WTC11 (cell line): ENCODE measurements around the gene NAALADL2. TPM values are rescaled to one million over a fixed set of nuclear protein-coding genes. Genes with fewer than 3 reads are reported as not detected.

ENCODE experiments used
- ATAC-seq: fragments of 200-7000 bp; cut with Tn5 transposase; 2 replicates; pipeline ENCODE4 v1.10.0; 2021; ENCODE audit warnings: mild to moderate bottlenecking, moderate library complexity
- CTCF ChIA-PET: fragments of 300-600 bp; sonication (Branson Sonifier 250); formaldehyde crosslinking; loops from one replicate; lab custom pipeline; 2021; ENCODE audit warnings: antibody characterized with exemption; lab: Charles Lee
- POLR2A ChIA-PET: fragments of 350-600 bp; sonication (Branson Sonifier 250); formaldehyde crosslinking; loops from one replicate; lab custom pipeline; 2021; ENCODE audit warnings: antibody characterized with exemption; lab: Charles Lee
- DNase-seq: peaks from one replicate; pipeline ENCODE4 v3.0.0; 2021; ENCODE audit warnings: low spot score
- H3K27ac Mint-ChIP-seq: 2 replicates; pipeline ENCODE4 v1.8.0; 2021; ENCODE audit warnings: mixed read lengths
- H3K27me3 Mint-ChIP-seq: 2 replicates; pipeline ENCODE4 v1.8.0; 2021; ENCODE audit warnings: low read depth, mild to moderate bottlenecking, moderate library complexity, mixed read lengths
- H3K36me3 Mint-ChIP-seq: 2 replicates; pipeline ENCODE4 v1.8.0; 2021; ENCODE audit warnings: mixed read lengths
- H3K4me1 Mint-ChIP-seq: 2 replicates; pipeline ENCODE4 v1.8.0; 2022; ENCODE audit warnings: mixed read lengths
- H3K4me3 Mint-ChIP-seq: 2 replicates; pipeline ENCODE4 v1.8.0; 2021; ENCODE audit warnings: mild to moderate bottlenecking, moderate library complexity, mixed read lengths
- H3K9me3 Mint-ChIP-seq: 2 replicates; pipeline ENCODE4 v1.8.0; 2021; ENCODE audit warnings: mixed read lengths
- ATF2 ChIP-seq: sonication (generic); formaldehyde crosslinking; IDR thresholded peaks from 2 replicates; pipeline ENCODE4 v1.8.1; 2022; ENCODE audit warnings: low read depth, missing genetic modification reagents, borderline replicate concordance
- ATF3 ChIP-seq: sonication (generic); formaldehyde crosslinking; conservative IDR thresholded peaks from 2 replicates; pipeline ENCODE4 v1.8.1; 2022; ENCODE audit warnings: mild to moderate bottlenecking, missing genetic modification reagents
- ATF6 ChIP-seq: sonication (generic); formaldehyde crosslinking; IDR thresholded peaks from 2 replicates; pipeline ENCODE4 v1.8.1; 2023; ENCODE audit warnings: mild to moderate bottlenecking, missing genetic modification reagents
- CREM ChIP-seq: sonication (generic); formaldehyde crosslinking; IDR thresholded peaks from 2 replicates; pipeline ENCODE4 v1.8.1; 2022; ENCODE audit warnings: mild to moderate bottlenecking, missing genetic modification reagents, moderate library complexity
- CTCF ChIP-seq: fragments of 200-600 bp; IDR thresholded peaks from 2 replicates; pipeline ENCODE4 v1.8.0; 2022; ENCODE audit warnings: antibody characterized with exemption
- ERG ChIP-seq: fragments of 250-450 bp; sonication (Bioruptor Pico); IDR thresholded peaks from 2 replicates; pipeline ENCODE4 v1.8.0; 2021; ENCODE audit warnings: mild to moderate bottlenecking
- FOXP1 ChIP-seq: sonication (generic); formaldehyde crosslinking; IDR thresholded peaks from 2 replicates; pipeline ENCODE4 v1.8.0; 2022; ENCODE audit warnings: missing genetic modification reagents, mild to moderate bottlenecking, moderate library complexity, borderline replicate concordance
- MAX ChIP-seq: sonication (generic); formaldehyde crosslinking; IDR thresholded peaks from 2 replicates; pipeline ENCODE4 v1.8.0; 2022; ENCODE audit warnings: mild to moderate bottlenecking, missing genetic modification reagents
- MYBL2 ChIP-seq: sonication (generic); formaldehyde crosslinking; IDR thresholded peaks from 2 replicates; pipeline ENCODE4 v1.8.1; 2023; ENCODE audit warnings: mild to moderate bottlenecking, moderate library complexity, missing genetic modification reagents
- RELA ChIP-seq: sonication (generic); formaldehyde crosslinking; IDR thresholded peaks from 2 replicates; pipeline ENCODE4 v1.8.1; 2022; ENCODE audit warnings: missing genetic modification reagents, mild to moderate bottlenecking, borderline replicate concordance
- RORB ChIP-seq: fragments of 250-450 bp; sonication (Bioruptor Pico); IDR thresholded peaks from 2 replicates; pipeline ENCODE4 v1.9.0; 2021; ENCODE audit warnings: mild to moderate bottlenecking
- TP53 ChIP-seq: sonication (generic); formaldehyde crosslinking; IDR thresholded peaks from 2 replicates; pipeline ENCODE4 v1.8.1; 2023; ENCODE audit warnings: mild to moderate bottlenecking, missing genetic modification reagents
- ZBTB21 ChIP-seq: sonication (generic); formaldehyde crosslinking; IDR thresholded peaks from 2 replicates; pipeline ENCODE4 v1.8.1; 2023; ENCODE audit warnings: mild to moderate bottlenecking, missing genetic modification reagents, borderline replicate concordance
- ZNF232 ChIP-seq: sonication (generic); formaldehyde crosslinking; IDR thresholded peaks from 2 replicates; pipeline ENCODE4 v1.8.0; 2022; ENCODE audit warnings: mild to moderate bottlenecking, missing genetic modification reagents
- ZNF416 ChIP-seq: fragments of 250-450 bp; sonication (Bioruptor Pico); IDR thresholded peaks from 2 replicates; pipeline ENCODE4 v1.9.0; 2021; ENCODE audit warnings: mild to moderate bottlenecking, inconsistent platforms
- ZNF671 ChIP-seq: fragments of 250-450 bp; sonication (Bioruptor Pico); IDR thresholded peaks from 2 replicates; pipeline ENCODE4 v1.8.0; 2021; ENCODE audit warnings: mild to moderate bottlenecking
- total RNA-seq: library from RNA; stranded (reverse); gene quantifications from 3 replicates; pipeline ENCODE4 v1.2.3, GENCODE V29; 2021
- TF ChIP-seq, protein P1 (sequence below): sonication (generic); formaldehyde crosslinking; IDR thresholded peaks from 2 replicates; pipeline ENCODE4 v1.8.0; 2023; ENCODE audit warnings: missing genetic modification reagents
- TF ChIP-seq, protein P2 (sequence below): sonication (generic); formaldehyde crosslinking; IDR thresholded peaks from 2 replicates; pipeline ENCODE4 v1.8.0; 2022; ENCODE audit warnings: mild to moderate bottlenecking, missing genetic modification reagents
- TF ChIP-seq, protein P3 (sequence below): sonication (generic); formaldehyde crosslinking; IDR thresholded peaks from 2 replicates; pipeline ENCODE4 v1.8.1; 2022; ENCODE audit warnings: low read depth, mild to moderate bottlenecking, moderate library complexity, missing genetic modification reagents, borderline replicate concordance
- TF ChIP-seq, protein P4 (sequence below): sonication (generic); formaldehyde crosslinking; IDR thresholded peaks from 2 replicates; pipeline ENCODE4 v1.8.1; 2023; ENCODE audit warnings: mild to moderate bottlenecking, missing genetic modification reagents, borderline replicate concordance
- TF ChIP-seq, protein P5 (sequence below): sonication (generic); formaldehyde crosslinking; IDR thresholded peaks from 2 replicates; pipeline ENCODE4 v1.8.1; 2023; ENCODE audit warnings: mild to moderate bottlenecking, missing genetic modification reagents

NAALADL2 gene
- total RNA-seq, 1 experiment from 2014 or later, result 1.2 TPM

- TF ChIP-seq, protein P1, sequence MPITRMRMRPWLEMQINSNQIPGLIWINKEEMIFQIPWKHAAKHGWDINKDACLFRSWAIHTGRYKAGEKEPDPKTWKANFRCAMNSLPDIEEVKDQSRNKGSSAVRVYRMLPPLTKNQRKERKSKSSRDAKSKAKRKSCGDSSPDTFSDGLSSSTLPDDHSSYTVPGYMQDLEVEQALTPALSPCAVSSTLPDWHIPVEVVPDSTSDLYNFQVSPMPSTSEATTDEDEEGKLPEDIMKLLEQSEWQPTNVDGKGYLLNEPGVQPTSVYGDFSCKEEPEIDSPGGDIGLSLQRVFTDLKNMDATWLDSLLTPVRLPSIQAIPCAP (CRISPR knock-in tag), result no peak
- no peak for TF ChIP-seq CREM (CRISPR knock-in tag)
- no peak for TF ChIP-seq RELA (CRISPR knock-in tag)
- no peak for TF ChIP-seq MAX (CRISPR knock-in tag)
- TF ChIP-seq, protein P2, sequence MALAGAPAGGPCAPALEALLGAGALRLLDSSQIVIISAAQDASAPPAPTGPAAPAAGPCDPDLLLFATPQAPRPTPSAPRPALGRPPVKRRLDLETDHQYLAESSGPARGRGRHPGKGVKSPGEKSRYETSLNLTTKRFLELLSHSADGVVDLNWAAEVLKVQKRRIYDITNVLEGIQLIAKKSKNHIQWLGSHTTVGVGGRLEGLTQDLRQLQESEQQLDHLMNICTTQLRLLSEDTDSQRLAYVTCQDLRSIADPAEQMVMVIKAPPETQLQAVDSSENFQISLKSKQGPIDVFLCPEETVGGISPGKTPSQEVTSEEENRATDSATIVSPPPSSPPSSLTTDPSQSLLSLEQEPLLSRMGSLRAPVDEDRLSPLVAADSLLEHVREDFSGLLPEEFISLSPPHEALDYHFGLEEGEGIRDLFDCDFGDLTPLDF (CRISPR knock-in tag), result no peak
- no peak for TF ChIP-seq ATF3 (CRISPR knock-in tag)
- no peak for TF ChIP-seq MYBL2
- TF ChIP-seq ERG (CRISPR knock-in tag), result no peak
- no peak for TF ChIP-seq ZNF671 (CRISPR knock-in tag)
These were observed 586.6 kb downstream of the NAALADL2 start (continued) for GRCh38 chr3:175445741-175446140.

DNA sequence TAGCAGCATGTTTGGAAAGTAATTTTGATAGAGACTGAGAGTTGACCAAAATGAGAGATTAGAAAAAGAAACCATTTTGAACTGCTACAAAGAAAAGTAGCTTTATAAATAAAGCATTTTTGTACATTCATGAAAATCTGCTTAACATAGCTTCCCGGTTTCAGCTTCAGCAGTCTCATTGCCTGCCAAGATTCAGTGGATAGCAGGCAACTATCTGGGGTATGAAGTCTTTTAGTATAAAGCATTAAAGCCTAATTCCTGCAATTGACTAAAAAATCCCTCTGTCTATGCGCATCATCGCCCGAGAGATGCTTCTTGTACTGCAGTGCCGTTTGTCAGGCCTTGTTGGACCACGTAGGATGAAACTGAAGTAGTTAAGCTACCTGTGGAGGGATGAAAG lies 588.4 kb downstream of the NAALADL2 start:
- H3K27me3 Mint-ChIP-seq, result no peaks in the 10 kb centered on the region
- no peak overlapping the region for H3K4me3 Mint-ChIP-seq
- H3K27ac Mint-ChIP-seq, result no peak overlapping the region
- CTCF ChIA-PET, result no interaction called here
- no peaks in the 10 kb centered on the region for H3K36me3 Mint-ChIP-seq
- POLR2A ChIA-PET, result no interaction called here
- H3K9me3 Mint-ChIP-seq, result no peaks in the 10 kb centered on the region
- ATAC-seq (no peak), DNase-seq (no peak)
- H3K4me1 Mint-ChIP-seq, result no peaks in the 10 kb centered on the region; the same call in 1 of the 2 replicates
- TF ChIP-seq ATF2 (CRISPR knock-in tag) (no peak), ZBTB21 (CRISPR knock-in tag) (no peak), ZNF232 (no peak), RORB (CRISPR knock-in tag) (no peak), ATF6 (CRISPR knock-in tag) (no peak), CTCF (no peak), TP53 (CRISPR knock-in tag) (no peak), FOXP1 (CRISPR knock-in tag) (no peak), ZNF416 (no peak)
- TF ChIP-seq, protein P3, sequence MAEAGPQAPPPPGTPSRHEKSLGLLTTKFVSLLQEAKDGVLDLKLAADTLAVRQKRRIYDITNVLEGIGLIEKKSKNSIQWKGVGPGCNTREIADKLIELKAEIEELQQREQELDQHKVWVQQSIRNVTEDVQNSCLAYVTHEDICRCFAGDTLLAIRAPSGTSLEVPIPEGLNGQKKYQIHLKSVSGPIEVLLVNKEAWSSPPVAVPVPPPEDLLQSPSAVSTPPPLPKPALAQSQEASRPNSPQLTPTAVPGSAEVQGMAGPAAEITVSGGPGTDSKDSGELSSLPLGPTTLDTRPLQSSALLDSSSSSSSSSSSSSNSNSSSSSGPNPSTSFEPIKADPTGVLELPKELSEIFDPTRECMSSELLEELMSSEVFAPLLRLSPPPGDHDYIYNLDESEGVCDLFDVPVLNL (CRISPR knock-in tag), result no peak
- TF ChIP-seq, protein P4, sequence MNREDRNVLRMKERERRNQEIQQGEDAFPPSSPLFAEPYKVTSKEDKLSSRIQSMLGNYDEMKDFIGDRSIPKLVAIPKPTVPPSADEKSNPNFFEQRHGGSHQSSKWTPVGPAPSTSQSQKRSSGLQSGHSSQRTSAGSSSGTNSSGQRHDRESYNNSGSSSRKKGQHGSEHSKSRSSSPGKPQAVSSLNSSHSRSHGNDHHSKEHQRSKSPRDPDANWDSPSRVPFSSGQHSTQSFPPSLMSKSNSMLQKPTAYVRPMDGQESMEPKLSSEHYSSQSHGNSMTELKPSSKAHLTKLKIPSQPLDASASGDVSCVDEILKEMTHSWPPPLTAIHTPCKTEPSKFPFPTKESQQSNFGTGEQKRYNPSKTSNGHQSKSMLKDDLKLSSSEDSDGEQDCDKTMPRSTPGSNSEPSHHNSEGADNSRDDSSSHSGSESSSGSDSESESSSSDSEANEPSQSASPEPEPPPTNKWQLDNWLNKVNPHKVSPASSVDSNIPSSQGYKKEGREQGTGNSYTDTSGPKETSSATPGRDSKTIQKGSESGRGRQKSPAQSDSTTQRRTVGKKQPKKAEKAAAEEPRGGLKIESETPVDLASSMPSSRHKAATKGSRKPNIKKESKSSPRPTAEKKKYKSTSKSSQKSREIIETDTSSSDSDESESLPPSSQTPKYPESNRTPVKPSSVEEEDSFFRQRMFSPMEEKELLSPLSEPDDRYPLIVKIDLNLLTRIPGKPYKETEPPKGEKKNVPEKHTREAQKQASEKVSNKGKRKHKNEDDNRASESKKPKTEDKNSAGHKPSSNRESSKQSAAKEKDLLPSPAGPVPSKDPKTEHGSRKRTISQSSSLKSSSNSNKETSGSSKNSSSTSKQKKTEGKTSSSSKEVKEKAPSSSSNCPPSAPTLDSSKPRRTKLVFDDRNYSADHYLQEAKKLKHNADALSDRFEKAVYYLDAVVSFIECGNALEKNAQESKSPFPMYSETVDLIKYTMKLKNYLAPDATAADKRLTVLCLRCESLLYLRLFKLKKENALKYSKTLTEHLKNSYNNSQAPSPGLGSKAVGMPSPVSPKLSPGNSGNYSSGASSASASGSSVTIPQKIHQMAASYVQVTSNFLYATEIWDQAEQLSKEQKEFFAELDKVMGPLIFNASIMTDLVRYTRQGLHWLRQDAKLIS, result no peak
- TF ChIP-seq, protein P5, sequence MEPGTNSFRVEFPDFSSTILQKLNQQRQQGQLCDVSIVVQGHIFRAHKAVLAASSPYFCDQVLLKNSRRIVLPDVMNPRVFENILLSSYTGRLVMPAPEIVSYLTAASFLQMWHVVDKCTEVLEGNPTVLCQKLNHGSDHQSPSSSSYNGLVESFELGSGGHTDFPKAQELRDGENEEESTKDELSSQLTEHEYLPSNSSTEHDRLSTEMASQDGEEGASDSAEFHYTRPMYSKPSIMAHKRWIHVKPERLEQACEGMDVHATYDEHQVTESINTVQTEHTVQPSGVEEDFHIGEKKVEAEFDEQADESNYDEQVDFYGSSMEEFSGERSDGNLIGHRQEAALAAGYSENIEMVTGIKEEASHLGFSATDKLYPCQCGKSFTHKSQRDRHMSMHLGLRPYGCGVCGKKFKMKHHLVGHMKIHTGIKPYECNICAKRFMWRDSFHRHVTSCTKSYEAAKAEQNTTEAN (CRISPR knock-in tag), result no peak
